Liver (tissue), 9 donors: ENCODE data around the gene RPTOR. TPM values are rescaled to one million over a fixed set of nuclear protein-coding genes. Genes with fewer than 3 reads are reported as not detected.

Source experiments
- DNase-seq: peaks from one replicate; pipeline ENCODE4 v3.0.0-alpha.2; 2017; ENCODE audit warnings: low spot score
- H3K27ac ChIP-seq, 2 donors: one replicate each; pipeline ENCODE4 v1.7.0; 2013; ENCODE audit warnings: inconsistent platforms in 2 of 2, low read length in 2 of 2, control low read depth in 1 of 2, low read depth in 1 of 2, mild to moderate bottlenecking in 1 of 2
- H3K27me3 ChIP-seq, 4 donors: one replicate each; pipeline versions ENCODE4 v1.6.1 to v1.7.0; 2013; ENCODE audit warnings: low read length in 3 of 4, inconsistent platforms in 1 of 4, mild to moderate bottlenecking in 1 of 4, moderate library complexity in 1 of 4; ENCODE audit not compliant: control insufficient read depth in 4 of 4, insufficient read depth in 4 of 4
- H3K36me3 ChIP-seq, 4 donors: one replicate each; pipeline versions ENCODE4 v1.6.1 to v1.7.0; 2013; ENCODE audit warnings: low read length in 3 of 4, mild to moderate bottlenecking in 3 of 4, low read depth in 1 of 4, moderate library complexity in 1 of 4; ENCODE audit not compliant: control insufficient read depth in 4 of 4, insufficient read depth in 3 of 4
- H3K4me1 ChIP-seq, 4 donors: one replicate each; pipeline versions ENCODE4 v1.6.1 to v1.7.0; 2013; ENCODE audit warnings: low read length in 3 of 4, mild to moderate bottlenecking in 3 of 4, moderate library complexity in 1 of 4; ENCODE audit not compliant: control insufficient read depth in 4 of 4, insufficient read depth in 4 of 4
- H3K4me3 ChIP-seq, 3 donors: one replicate each; pipeline versions ENCODE4 v1.6.1 to v1.7.0; 2013; ENCODE audit warnings: low read length in 3 of 3, control low read depth in 1 of 3, low read depth in 1 of 3, mild to moderate bottlenecking in 1 of 3
- H3K9ac ChIP-seq, 2 donors: one replicate each; pipeline ENCODE4 v1.7.0; 2013; ENCODE audit warnings: low read length in 2 of 2, mild to moderate bottlenecking in 2 of 2, moderate library complexity in 2 of 2, control low read depth in 1 of 2, low read depth in 1 of 2
- H3K9me3 ChIP-seq, 4 donors: one replicate each; pipeline versions ENCODE4 v1.6.1 to v1.7.0; 2013; ENCODE audit warnings: low read length in 3 of 4; ENCODE audit not compliant: control insufficient read depth in 4 of 4
- CTCF ChIP-seq: fragments of 150-350 bp; IDR thresholded peaks from 2 replicates; pipeline ENCODE4 v1.5.1; 2017; ENCODE audit warnings: improper control_type of control experiment, low read depth, low read length; ENCODE audit not compliant: missing input control
- EGR1 ChIP-seq, 2 donors: IDR thresholded peaks; 2 replicates each; pipeline ENCODE4 v1.6.1; 2016 to 2018; ENCODE audit warnings: antibody characterized with exemption in 2 of 2, low read depth in 2 of 2
- FOXA1 ChIP-seq: IDR thresholded peaks from 2 replicates; pipeline ENCODE4 v1.6.1; 2016; ENCODE audit warnings: antibody characterized with exemption
- JUND ChIP-seq, 2 donors: IDR thresholded peaks; 2 replicates each; pipeline ENCODE4 v1.6.1; 2016; ENCODE audit warnings: antibody characterized with exemption in 2 of 2
- RAD21 ChIP-seq, 2 donors: IDR thresholded peaks; 2 replicates each; pipeline ENCODE4 v1.6.1; 2016; ENCODE audit warnings: antibody characterized with exemption in 2 of 2, mild to moderate bottlenecking in 2 of 2
- TAF1 ChIP-seq: conservative IDR thresholded peaks from 2 replicates; pipeline ENCODE4 v1.6.1; 2016; ENCODE audit warnings: antibody characterized with exemption, mild to moderate bottlenecking
- YY1 ChIP-seq: IDR thresholded peaks from 2 replicates; pipeline ENCODE4 v1.6.1; 2016; ENCODE audit warnings: antibody characterized with exemption, mild to moderate bottlenecking
- ZBTB33 ChIP-seq: IDR thresholded peaks from 2 replicates; pipeline ENCODE4 v1.6.1; 2016; ENCODE audit warnings: antibody characterized with exemption
- WGBS: extraction: QIAGEN DNeasy Blood & Tissue Kit; methylation state at CpG from one replicate; pipeline ENCODE4 v1.1.7; 2013; 5-methylcytosine and 5-hydroxymethylcytosine counted together
- polyA plus RNA-seq, 2 donors: library from polyadenylated mRNA; stranded (reverse) in 1 of 2; unstranded in 1 of 2; fragments of 200-250 nt in 1 of 2; fragments of >200 nt in 1 of 2; fragmentation: Nextera tagmentation in 1 of 2; extraction: Ambion mirVana in 1 of 2; gene quantifications; one replicate each; pipeline versions ENCODE4 v1.2.1 to v1.2.3, GENCODE V29; 2013 to 2015
- total RNA-seq, 2 donors: library from RNA; depleted of rRNA; stranded (reverse); fragments of >200 nt; gene quantifications; one replicate each; pipeline ENCODE4 v1.2.3, GENCODE V29; 2014
- donor health status: healthy.
- donor health status: healthy.
- donor health status: healthy.
- donor health status: healthy.
- donor health status: healthy.

The RPTOR gene
- total and polyA plus RNA-seq, 4 donors, result 4.8 to 25.4 (median 11.6) TPM

GRCh38 chr17:80832888-80833583, 288.4 kb downstream of the RPTOR start:
- H3K36me3 ChIP-seq, result peaks cover 0 to 4% (median under 1%) of the 10 kb centered on the region in 4 donors

GRCh38 chr17:80833952-80834892, 289.6 kb downstream of the RPTOR start:
- H3K4me3 ChIP-seq, result no peak overlapping the region

More at GRCh38 chr17:80832888-80833583, 288.4 kb downstream of the RPTOR start:
- no peaks in the 10 kb centered on the region for H3K27me3 ChIP-seq
- H3K9me3 ChIP-seq, result no peaks in the 10 kb centered on the region
- WGBS, result 48% methylated on average over 25 of the region's 25 CpGs
- no peaks in the 10 kb centered on the region for H3K4me1 ChIP-seq
- peak overlapping the region in 1 of 3 donors; percentile 15 for H3K4me3 ChIP-seq
- peak overlapping the region in 1 of 2 donors; percentile 52 for H3K9ac ChIP-seq
- peak; percentile 62 for DNase-seq
- TF ChIP-seq JUND (IDR thresholded peaks at IDR 0.05) (peak; percentile 92 to 93), FOXA1 (no peak), YY1 (peak; percentile 61)
- H3K27ac ChIP-seq, result peak overlapping the region; percentile 72 to 79

More at GRCh38 chr17:80833952-80834892, 289.6 kb downstream of the RPTOR start:
- H3K4me1 ChIP-seq, result no peaks in the 10 kb centered on the region
- 89% methylated on average over 42 of the region's 42 CpGs for WGBS
- H3K27ac ChIP-seq, result no peak overlapping the region
- no peaks in the 10 kb centered on the region for H3K9me3 ChIP-seq
- no peaks in the 10 kb centered on the region for H3K27me3 ChIP-seq
- no peak for DNase-seq
- H3K9ac ChIP-seq, result no peak overlapping the region
- TF ChIP-seq TAF1 (no peak), CTCF (no peak), ZBTB33 (no peak), EGR1 (IDR thresholded peaks at IDR 0.05; ENCODE audit: low read depth in 2 of 2) (no peak), RAD21 (IDR thresholded peaks at IDR 0.05) (no peak)
- peaks cover 0 to 4% (median 2%) of the 10 kb centered on the region in 4 donors for H3K36me3 ChIP-seq
